ENCODE measurements around the gene UBR1.

DNA sequence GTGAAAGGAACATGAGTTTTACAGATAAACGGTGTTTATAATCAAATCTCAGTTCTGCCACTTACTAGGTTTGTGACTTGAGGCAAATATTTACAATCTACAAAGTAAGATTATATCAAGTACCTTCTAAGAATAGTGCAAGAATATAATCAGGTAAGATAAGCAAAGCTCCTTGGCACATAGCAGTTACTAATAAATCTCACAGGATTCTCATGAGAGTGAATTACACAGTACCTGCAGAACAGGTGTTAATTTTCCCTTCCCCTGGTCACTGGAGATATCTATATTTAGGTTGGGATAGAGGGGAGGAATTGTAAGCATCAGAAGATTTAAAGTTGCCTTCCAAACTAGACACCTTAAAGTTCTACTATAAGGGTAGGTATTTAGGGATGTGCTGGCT lies 53.0 kb downstream of the UBR1 start:
- TF ChIP-seq RELA (IDR thresholded peaks at IDR 0.05; ENCODE audit: borderline replicate concordance, partially characterized antibody) (no peak), EZH2 (IDR thresholded peaks at IDR 0.05; ENCODE audit: borderline replicate concordance, control insufficient read depth, low read depth, low read length) (no peak), ZNF274 (IDR thresholded peaks at IDR 0.05; ENCODE audit: insufficient read depth, insufficient read length) (no peak), NR2F1 (conservative IDR thresholded peaks at IDR 0.05) (no peak), TCF3 (IDR thresholded peaks at IDR 0.05; ENCODE audit: borderline replicate concordance, insufficient read depth, low read depth, low read length) (no peak), POLR2A (IDR thresholded peaks at IDR 0.05; ENCODE audit: low read depth, low read length) (no peak), ZSCAN29 (IDR thresholded peaks at IDR 0.05) (no peak), BHLHE40 (IDR thresholded peaks at IDR 0.05; ENCODE audit: borderline replicate concordance in 1 of 2, low read depth in 2 of 2, low read length in 1 of 2) (no peak), RAD21 (IDR thresholded peaks at IDR 0.05; ENCODE audit: insufficient read depth, low read depth, low read length) (no peak), YY1 (IDR thresholded peaks at IDR 0.05; ENCODE audit: low read depth, low read length) (no peak)
- TF ChIP-seq, protein P1, sequence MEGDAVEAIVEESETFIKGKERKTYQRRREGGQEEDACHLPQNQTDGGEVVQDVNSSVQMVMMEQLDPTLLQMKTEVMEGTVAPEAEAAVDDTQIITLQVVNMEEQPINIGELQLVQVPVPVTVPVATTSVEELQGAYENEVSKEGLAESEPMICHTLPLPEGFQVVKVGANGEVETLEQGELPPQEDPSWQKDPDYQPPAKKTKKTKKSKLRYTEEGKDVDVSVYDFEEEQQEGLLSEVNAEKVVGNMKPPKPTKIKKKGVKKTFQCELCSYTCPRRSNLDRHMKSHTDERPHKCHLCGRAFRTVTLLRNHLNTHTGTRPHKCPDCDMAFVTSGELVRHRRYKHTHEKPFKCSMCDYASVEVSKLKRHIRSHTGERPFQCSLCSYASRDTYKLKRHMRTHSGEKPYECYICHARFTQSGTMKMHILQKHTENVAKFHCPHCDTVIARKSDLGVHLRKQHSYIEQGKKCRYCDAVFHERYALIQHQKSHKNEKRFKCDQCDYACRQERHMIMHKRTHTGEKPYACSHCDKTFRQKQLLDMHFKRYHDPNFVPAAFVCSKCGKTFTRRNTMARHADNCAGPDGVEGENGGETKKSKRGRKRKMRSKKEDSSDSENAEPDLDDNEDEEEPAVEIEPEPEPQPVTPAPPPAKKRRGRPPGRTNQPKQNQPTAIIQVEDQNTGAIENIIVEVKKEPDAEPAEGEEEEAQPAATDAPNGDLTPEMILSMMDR (IDR thresholded peaks at IDR 0.05 in 2 of 3, conservative IDR thresholded peaks at IDR 0.05 in 1 of 3; ENCODE audit: control insufficient read depth in 2 of 3, extremely low read depth in 1 of 3, insufficient read depth in 1 of 3, low read depth in 3 of 3, low read length in 3 of 3) = no peak
- TF ChIP-seq, protein P2, sequence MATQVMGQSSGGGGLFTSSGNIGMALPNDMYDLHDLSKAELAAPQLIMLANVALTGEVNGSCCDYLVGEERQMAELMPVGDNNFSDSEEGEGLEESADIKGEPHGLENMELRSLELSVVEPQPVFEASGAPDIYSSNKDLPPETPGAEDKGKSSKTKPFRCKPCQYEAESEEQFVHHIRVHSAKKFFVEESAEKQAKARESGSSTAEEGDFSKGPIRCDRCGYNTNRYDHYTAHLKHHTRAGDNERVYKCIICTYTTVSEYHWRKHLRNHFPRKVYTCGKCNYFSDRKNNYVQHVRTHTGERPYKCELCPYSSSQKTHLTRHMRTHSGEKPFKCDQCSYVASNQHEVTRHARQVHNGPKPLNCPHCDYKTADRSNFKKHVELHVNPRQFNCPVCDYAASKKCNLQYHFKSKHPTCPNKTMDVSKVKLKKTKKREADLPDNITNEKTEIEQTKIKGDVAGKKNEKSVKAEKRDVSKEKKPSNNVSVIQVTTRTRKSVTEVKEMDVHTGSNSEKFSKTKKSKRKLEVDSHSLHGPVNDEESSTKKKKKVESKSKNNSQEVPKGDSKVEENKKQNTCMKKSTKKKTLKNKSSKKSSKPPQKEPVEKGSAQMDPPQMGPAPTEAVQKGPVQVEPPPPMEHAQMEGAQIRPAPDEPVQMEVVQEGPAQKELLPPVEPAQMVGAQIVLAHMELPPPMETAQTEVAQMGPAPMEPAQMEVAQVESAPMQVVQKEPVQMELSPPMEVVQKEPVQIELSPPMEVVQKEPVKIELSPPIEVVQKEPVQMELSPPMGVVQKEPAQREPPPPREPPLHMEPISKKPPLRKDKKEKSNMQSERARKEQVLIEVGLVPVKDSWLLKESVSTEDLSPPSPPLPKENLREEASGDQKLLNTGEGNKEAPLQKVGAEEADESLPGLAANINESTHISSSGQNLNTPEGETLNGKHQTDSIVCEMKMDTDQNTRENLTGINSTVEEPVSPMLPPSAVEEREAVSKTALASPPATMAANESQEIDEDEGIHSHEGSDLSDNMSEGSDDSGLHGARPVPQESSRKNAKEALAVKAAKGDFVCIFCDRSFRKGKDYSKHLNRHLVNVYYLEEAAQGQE (IDR thresholded peaks at IDR 0.05; ENCODE audit: low read depth, low read length) = no peak
- TF ChIP-seq, protein P3, sequence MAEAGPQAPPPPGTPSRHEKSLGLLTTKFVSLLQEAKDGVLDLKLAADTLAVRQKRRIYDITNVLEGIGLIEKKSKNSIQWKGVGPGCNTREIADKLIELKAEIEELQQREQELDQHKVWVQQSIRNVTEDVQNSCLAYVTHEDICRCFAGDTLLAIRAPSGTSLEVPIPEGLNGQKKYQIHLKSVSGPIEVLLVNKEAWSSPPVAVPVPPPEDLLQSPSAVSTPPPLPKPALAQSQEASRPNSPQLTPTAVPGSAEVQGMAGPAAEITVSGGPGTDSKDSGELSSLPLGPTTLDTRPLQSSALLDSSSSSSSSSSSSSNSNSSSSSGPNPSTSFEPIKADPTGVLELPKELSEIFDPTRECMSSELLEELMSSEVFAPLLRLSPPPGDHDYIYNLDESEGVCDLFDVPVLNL (IDR thresholded peaks at IDR 0.05; ENCODE audit: low read depth, low read length) = no peak

Data from GM12878 (cell line).